GM19455 (cell line): ENCODE results near the gene UGT1A5.

ENCODE experiments used
- ATAC-seq: cut with Tn5 transposase; IDR thresholded peaks from one replicate; pipeline ENCODE4 v1.9.1; 2021; ENCODE audit not compliant: unreplicated experiment

UGT1A5 gene

GRCh38 chr2:233779722-233780121 is 67.0 kb downstream of the UGT1A5 start:
- ATAC-seq, result no peak

- no peak for ATAC-seq
Measured at GRCh38 chr2:233780771-233781170, 68.1 kb downstream of the UGT1A5 start.

- no peak for ATAC-seq
Measured at GRCh38 chr2:233789554-233789953, 76.8 kb downstream of the UGT1A5 start.

GRCh38 chr2:233791151-233791882 is 78.6 kb downstream of the UGT1A5 start:
- no peak for ATAC-seq

DNA sequence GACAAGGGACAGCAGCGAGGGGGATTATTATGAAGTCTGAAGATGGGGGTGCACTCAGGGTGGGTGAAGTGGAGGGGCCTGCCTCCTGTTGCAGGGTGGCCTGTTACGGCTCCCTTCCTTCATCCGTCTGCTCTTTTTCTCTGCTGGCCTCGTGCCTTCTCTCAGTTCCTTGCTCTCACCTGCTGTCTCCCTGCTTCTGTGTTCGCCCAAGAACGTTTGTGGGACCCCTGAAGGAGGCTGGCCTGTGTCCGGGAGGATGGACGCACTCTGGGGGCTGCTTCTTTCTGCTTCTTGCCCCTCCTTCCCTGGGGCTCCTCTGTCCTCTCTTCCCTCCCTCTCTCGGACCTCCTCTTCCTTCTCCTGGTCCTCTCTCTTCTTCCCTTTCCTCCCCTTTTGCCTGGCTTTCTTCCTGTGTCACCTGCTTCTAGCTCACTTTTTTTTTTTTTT is 79.2 kb downstream of the UGT1A5 start:
- ATAC-seq, result no peak

DNA sequence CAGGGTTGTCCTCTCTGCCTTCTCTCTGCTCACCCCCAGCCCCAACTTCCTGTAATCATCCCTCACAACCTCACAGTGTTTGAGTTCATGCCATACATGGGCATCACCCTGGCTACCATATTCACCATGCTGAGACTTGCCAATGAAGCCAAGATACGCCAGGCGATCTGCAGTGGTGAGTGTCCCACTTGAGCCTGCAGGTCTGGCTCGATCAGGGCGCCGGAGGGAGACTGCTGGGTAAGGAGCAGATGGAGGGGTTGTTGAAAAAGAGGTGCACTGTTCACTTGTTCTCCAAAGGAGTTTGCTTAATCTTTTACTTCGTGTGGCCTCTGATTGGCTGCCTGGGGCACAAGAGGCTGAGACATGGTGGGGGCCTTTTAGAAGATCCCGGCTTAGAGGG is 80.0 kb downstream of the UGT1A5 start:
- ATAC-seq, result no peak

DNA sequence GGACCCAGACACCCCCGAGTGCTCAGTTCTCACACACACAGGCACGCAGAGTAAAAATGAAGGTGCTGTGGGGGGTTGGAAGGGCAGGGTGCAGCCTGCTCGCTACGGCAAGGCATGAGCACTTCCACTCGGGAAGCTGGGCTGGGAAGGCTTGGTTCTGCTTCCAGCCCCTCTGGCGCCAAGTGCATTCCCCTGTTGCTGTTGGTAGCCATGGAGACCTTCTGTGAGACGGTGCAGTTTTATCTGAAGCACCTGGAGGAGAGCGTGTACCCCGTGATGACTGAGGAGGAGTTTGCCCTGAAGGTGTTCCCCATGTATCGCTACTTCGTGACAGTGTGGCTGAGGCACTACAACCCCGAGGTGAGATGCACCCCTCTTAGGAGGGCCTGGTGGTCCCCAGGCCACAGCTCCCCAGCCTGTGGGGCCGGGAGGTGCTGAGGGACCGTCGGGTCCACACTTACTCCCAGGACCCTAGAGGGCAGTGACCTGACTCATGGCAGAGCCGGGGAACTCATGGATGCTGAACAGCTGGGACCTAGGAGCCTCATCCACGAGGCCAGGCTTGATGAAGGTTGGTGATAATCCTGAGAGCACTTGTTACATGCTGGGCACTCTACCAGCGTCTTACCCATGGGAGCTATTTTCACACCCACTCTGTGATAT is 80.9 kb downstream of the UGT1A5 start:
- no peak for ATAC-seq

DNA sequence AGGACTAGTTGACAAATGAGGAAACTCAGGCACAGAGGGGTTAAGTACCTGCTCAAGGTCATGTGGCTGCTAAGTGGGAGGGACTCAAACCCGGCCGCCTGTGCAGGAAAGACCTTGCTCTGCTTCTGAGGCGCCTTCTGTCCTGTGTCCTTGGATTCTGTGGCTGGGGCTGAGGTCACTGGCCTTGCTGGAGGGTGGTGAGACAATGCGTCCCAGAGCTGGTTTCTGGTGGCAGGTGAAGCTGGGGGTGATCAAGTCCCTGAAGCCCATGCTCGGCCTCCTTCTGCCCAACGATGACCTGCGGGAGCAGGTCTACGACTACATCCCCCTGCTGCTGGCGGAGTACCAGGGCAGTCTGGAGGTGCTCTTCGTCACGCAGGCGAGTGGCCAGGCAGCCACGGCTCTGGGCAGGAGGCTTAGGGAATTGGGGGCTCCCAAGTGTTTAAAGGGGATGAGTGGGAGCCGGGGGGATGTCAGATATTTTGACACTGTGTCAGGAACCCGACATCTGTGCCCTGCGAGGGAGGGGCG is 81.5 kb downstream of the UGT1A5 start:
- ATAC-seq, result no peak

DNA sequence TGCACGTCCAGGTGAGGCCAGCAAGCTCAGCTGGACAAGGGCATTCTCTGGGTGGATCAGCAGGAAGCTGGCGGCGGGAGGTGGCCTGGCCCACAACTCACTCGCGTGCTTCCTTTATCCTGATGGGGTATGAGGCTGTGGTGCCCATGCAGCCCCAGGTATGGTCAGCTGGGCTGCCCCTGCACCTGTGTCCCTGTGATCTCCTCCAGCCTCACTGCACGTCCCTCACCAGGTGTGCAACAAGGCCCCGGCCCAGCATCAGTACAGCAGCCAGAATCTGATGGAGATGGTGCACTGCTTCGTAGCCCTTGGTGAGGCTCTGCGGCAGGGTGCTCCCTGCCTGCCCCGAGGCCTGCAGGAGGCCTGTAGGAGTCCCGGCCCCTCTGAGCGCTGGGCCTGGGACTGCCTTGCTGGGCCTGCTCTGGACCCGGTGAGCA is 83.0 kb downstream of the UGT1A5 start:
- ATAC-seq, result no peak

DNA sequence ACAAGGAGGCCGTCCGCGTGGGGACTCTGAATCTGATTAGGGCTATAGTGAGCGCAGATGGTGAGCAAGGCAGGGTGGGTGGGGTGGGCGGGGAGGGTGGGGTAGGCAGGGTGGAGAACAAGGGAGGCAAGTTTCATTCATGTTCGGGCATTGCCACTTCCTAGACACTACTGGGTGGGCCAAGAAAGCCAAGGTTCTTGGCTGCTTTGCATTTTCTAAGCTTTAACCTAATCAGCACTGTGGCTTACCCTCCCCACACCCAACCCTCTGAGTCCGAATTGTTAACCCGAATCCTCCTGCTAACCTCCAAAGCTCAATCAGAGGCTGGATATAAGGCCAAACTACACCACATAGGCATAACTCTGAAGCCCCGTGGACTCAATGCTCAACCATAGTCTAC is 83.5 kb downstream of the UGT1A5 start:
- no peak for ATAC-seq

DNA sequence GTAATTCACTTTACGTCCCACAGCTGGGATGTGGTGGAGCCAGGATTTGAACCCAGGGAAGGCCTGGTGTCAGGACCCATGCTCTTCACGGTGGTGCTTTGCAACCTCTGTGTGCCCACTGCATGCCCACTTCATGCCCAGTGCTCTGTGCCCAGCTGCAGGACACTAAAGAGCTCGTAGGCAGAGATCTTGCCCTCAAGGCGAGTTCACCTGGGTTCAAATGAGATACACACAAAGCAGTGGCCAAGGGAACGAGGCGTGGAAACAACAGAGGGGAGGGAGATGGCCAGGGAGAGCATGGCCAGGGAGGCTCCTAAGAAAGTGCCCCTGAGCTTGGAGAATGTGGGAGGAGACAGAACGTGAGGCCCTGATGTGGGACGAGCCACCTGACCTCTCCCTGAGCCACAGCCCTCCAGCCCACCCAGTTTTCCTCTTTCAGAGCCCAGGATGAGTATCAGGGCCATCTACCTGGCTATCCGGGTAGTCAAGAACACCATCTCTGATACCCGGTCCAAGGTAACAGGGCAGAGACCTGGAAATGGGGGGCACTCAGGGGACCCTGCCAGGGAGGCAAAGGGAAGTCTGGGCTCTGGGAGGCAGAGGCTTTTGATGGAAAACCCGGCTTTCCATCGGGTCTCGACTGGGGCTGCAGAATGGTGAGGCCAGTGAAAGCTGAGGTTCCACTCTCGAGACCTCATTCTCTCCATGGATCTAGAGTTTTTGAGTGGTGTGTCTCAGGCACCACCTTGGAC is 85.8 kb downstream of the UGT1A5 start:
- ATAC-seq, result no peak

DNA sequence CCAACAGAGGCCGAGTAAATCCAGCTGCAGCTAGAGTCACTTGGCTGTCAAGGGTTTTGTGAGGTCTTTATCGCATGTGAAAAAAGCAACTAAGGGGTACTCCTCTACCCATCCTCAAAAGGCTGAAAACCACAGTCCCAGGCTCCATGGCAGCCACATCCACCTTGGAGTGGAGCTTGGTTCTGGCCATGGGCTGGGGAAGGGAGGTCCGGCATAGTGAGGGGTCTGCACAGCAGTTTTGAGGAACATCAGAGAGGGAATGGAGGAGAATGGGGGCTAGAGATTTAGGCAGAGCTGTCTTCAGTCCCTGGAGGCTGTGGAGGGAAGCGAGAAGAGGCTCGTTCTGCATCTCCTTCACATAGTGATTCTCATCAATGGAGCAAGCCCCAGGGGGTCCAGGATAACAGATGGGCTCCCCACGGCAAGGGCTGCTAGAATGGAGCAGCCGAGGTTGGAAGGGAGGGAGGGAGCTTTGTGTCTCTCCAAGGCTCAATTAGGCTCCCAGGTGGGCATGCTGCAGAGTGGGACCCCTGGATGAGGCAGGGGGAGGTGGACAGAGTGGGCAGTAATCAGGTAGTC is 86.5 kb downstream of the UGT1A5 start:
- no peak for ATAC-seq

DNA sequence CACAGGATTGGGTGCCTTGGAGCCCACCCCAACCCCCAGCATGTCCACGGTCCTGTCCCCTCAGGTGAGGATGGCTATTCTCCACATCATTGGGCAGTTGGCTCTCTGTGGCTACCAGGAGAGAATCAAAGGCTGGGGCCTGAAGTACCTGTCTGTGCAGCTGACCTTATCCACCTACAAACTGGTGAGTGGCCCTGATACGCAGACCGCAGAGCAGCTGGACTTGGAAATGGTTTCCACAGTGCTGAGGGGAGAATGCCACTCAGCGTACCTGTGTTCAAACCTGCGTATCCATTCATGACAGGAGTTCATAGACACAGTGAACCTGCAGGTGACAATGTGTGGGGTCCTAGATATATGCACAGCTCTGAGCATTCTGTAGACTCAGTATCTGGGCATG is 87.0 kb downstream of the UGT1A5 start:
- no peak for ATAC-seq

DNA sequence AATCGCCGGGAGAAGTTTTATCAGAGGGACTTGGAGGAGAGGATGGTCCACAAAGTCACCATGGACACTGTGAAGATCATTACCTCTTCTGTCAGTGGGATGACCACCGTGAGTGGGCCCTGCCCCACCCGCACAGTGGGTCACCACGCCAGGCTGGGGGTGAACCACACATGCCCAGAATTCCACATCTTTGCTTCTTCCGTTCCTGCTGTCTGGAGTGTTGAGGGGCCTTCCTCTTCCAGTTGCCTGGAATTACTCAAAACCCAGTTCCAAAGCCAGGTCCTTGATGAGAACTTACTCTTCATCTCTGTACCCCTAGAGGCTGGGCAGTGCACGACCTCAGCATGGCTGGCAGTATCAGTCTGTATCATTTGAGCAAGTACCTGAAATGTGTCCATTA is 87.5 kb downstream of the UGT1A5 start:
- ATAC-seq, result no peak

GRCh38 chr2:233801357-233802131 is 88.8 kb downstream of the UGT1A5 start:
- ATAC-seq, result no peak

DNA sequence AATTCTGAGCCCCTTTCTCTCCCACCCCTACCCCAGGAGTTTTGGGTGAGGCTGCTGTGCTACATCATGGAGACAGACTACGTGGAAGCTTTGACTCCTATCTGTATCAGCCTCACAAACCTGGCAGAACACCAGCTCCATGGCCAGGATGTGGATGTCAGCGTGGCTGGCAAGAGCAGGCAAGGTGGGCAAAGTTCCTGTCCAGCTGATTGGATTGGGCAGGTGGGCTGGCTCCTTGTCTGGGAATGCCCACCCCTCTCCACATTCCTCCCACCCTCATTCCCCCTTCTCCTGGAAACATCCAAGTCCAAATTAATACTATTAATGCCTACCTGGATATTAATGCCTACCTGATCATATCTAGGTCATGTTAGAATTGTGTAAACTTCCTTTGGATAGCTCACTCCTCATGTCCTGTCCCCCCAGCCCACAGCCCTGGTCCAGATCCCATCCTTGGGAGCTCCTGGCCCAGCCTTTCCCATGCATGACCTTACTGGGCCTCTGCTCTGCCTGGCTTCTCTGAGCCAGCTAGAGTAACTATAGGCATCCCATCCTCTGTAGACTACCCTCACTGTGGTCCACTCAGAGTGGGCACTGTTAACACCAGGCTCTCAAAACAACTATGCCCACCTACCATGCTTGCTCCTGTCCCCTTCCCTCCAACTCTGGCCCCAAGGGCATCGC is 89.6 kb downstream of the UGT1A5 start:
- ATAC-seq, result no peak

- ATAC-seq, result no peak
Measured at GRCh38 chr2:233803292-233803911, 90.7 kb downstream of the UGT1A5 start.

DNA sequence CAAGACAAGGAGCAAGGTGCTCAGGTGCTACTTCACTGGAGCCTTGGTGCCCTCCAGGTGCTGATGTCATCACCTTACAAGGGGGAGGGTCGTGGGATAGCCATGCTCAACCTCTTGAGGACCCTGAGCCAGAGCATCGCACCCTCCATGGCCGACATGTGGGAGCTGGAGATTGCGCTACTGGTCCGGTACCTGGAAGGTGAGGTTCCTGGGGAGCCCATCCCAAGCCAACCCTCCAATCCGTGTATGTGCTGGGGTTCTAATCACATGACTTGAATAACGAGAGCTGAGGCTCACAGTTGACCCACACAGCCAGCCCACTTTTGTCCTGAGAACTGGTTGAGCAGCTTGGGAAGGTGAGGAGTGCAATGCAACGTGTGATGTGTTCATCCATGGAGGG is 91.3 kb downstream of the UGT1A5 start:
- ATAC-seq, result no peak

GRCh38 chr2:233807215-233807865 is 94.6 kb downstream of the UGT1A5 start:
- ATAC-seq, result no peak
